GM23248 (cell line): ENCODE results near the gene STK24.

Experiments used
- EZH2 ChIP-seq: fragments of 200-600 bp; sonication (generic); IDR thresholded peaks from 2 replicates; pipeline ENCODE4 v1.6.1; 2018; ENCODE audit warnings: antibody characterized with exemption, mild to moderate bottlenecking; ENCODE audit not compliant: insufficient read depth, poor library complexity, severe bottlenecking
- EZH2phosphoT487 ChIP-seq: fragments of 200-600 bp; sonication (generic); IDR thresholded peaks from 2 replicates; pipeline ENCODE4 v1.6.1; 2018; ENCODE audit warnings: antibody characterized with exemption, moderate library complexity, mild to moderate bottlenecking, low read depth; ENCODE audit not compliant: insufficient read depth

DNA sequence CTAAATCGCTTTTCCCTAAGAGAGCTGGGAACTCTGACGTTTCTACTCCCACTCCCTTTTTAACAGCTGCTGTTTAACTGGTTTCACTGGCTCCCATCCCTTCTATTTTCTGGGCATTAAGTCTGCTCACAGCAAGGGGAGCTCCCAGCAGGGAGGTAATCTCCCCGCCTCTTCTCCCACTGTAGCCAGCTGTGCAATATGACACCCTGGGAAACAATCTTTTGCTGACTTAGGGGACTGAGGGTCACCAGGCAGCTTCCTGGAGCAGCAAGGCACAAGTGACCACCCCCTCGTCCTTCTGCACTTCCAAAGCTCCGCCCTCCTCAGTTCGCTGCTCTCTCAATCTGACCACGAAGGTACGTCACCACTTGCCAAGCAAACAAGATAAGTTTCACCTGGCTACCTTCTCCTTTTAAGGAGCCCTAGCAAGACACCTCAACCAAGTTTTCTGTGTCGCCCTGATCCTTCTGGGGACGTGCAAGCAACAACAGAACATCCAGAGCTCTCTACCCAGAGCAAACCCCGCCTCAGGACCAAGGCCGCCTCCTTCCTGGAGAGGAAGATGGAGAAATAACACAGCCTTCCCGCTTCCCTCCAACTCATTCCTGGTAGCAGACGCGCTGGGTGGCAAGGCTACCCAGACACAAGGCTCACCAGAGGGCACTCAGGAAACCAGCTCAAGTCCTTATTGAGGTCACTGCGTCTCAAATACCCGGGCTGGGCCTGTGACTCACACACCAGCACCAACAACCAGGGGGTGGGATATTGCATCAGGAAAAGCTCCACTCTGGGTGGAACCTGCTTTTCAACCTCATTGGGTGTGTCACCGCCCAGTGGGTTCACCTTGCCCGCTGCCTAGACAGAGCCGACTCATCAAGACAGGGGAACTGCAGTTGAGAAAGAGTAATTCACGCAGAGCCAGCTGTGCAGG lies 92.4 kb downstream of the STK24 start:
- TF ChIP-seq EZH2 (no peak), EZH2phosphoT487 (no peak)
